ENCODE results near the gene HNRNPR.

GRCh38 chr1:23325393-23325792, 18.7 kb downstream of the HNRNPR start:
- TF ChIP-seq POLR2A (IDR thresholded peaks at IDR 0.05), result no peak
- no peak for TF ChIP-seq POLR2AphosphoS5 (IDR thresholded peaks at IDR 0.05; ENCODE audit: insufficient read depth in 1 of 2, low read depth in 1 of 2)
- TF ChIP-seq CTCF (IDR thresholded peaks at IDR 0.05), result no peak
